ENCODE data around the gene FGF3. TPM values are rescaled to one million over a fixed set of nuclear protein-coding genes. Genes with fewer than 3 reads are reported as not detected.

Gene FGF3
- total and polyA plus RNA-seq, 9 of the 15 experiments (the other 6 are each of a cell fraction or from before 2014, with no cell fraction given), result not detected

DNA sequence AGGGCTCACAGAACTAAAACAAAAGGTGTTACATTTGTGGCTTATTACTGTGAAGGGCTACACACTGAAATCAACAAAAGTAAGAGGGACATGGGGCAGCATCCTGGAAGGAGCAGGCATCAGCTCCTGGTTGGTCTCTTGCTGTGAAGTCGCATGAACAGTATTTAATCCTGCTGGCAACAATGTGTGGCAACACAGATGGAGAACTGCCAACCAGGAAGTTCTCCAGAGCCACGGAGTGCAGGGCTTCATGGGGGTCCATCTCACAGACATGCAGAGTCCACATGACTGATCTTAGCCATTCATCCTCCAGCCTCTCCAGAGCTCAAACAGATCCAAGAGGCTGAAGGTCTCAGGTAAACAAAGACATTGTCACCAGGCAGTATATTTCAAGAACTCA, 32.8 kb upstream of the FGF3 start:
- intact Hi-C loops (cut with micrococcal nuclease) (no loop called here), in situ Hi-C loops (cut with MboI) (no loop called here)
- Histone ChIP-seq H3K36me3 (ENCODE audit: control insufficient read depth, insufficient read depth, low read length) (no peaks in the 10 kb centered on the region), H3K4me1 (replicated peaks in 1 of 2; ENCODE audit: control insufficient read depth in 2 of 2, insufficient read depth in 2 of 2, low read length in 2 of 2) (no peaks in the 10 kb centered on the region), H2AFZ (ENCODE audit: low read depth, low read length) (no peak overlapping the region), H3K9me3 (replicated peaks; ENCODE audit: control insufficient read depth, insufficient read depth, low read depth, low read length) (no peaks in the 10 kb centered on the region), H3K79me2 (ENCODE audit: control insufficient read depth, insufficient read depth, low read length) (no peaks in the 10 kb centered on the region), H3K9ac (ENCODE audit: insufficient read depth in 1 of 2, low read depth in 2 of 2, low read length in 2 of 2) (no peak overlapping the region), H3K4me3 (no peak overlapping the region), H3K27me3 (ENCODE audit: control insufficient read depth in 2 of 2, insufficient read depth in 2 of 2, low read length in 2 of 2) (peaks cover 0 to 7% of the 10 kb centered on the region in 2 experiments; a peak in 2 of 5 replicates), H3K9me1 (ENCODE audit: control insufficient read depth, insufficient read depth, low read length) (no peaks in the 10 kb centered on the region), H3K27ac (ENCODE audit: extremely low read depth, low read depth, low read length) (no peak overlapping the region), H3K4me2 (ENCODE audit: insufficient read depth, low read length) (no peak overlapping the region), H4K20me1 (replicated peaks; ENCODE audit: control insufficient read depth, insufficient read depth, low read length) (no peaks in the 10 kb centered on the region)
- CTCF ChIA-PET (ENCODE audit: low intra/inter-chr PET ratio), result no interaction called here
- FAIRE-seq (no peak), ATAC-seq (no peak), DNase-seq (ENCODE audit: extremely low read depth in 1 of 4, low spot score in 3 of 4) (no peak)
- 4% methylated on average over 2 of the region's 2 CpGs for WGBS (ENCODE audit: insufficient coverage, low coverage, missing lambda C conversion rate)
- no TSS peak for BruUV-seq (replicated peaks)
- POLR2A ChIA-PET, result no interaction called here
- TF ChIP-seq, protein P1, sequence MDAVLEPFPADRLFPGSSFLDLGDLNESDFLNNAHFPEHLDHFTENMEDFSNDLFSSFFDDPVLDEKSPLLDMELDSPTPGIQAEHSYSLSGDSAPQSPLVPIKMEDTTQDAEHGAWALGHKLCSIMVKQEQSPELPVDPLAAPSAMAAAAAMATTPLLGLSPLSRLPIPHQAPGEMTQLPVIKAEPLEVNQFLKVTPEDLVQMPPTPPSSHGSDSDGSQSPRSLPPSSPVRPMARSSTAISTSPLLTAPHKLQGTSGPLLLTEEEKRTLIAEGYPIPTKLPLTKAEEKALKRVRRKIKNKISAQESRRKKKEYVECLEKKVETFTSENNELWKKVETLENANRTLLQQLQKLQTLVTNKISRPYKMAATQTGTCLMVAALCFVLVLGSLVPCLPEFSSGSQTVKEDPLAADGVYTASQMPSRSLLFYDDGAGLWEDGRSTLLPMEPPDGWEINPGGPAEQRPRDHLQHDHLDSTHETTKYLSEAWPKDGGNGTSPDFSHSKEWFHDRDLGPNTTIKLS (IDR thresholded peaks at IDR 0.05; ENCODE audit: borderline replicate concordance, low read depth), result no peak
- TF ChIP-seq CC2D1A (IDR thresholded peaks at IDR 0.05), result no peak
- TF ChIP-seq ZNF384 (IDR thresholded peaks at IDR 0.05; ENCODE audit: low read depth, low read length), result no peak
- no peak for TF ChIP-seq TCF7L2 (IDR thresholded peaks at IDR 0.05; ENCODE audit: low read depth, low read length)
- TF ChIP-seq ZNF121 (CRISPR knock-in tag; conservative IDR thresholded peaks at IDR 0.05), result no peak
- TF ChIP-seq TEAD2 (tag; IDR thresholded peaks at IDR 0.05), result no peak
- TF ChIP-seq, protein P2, sequence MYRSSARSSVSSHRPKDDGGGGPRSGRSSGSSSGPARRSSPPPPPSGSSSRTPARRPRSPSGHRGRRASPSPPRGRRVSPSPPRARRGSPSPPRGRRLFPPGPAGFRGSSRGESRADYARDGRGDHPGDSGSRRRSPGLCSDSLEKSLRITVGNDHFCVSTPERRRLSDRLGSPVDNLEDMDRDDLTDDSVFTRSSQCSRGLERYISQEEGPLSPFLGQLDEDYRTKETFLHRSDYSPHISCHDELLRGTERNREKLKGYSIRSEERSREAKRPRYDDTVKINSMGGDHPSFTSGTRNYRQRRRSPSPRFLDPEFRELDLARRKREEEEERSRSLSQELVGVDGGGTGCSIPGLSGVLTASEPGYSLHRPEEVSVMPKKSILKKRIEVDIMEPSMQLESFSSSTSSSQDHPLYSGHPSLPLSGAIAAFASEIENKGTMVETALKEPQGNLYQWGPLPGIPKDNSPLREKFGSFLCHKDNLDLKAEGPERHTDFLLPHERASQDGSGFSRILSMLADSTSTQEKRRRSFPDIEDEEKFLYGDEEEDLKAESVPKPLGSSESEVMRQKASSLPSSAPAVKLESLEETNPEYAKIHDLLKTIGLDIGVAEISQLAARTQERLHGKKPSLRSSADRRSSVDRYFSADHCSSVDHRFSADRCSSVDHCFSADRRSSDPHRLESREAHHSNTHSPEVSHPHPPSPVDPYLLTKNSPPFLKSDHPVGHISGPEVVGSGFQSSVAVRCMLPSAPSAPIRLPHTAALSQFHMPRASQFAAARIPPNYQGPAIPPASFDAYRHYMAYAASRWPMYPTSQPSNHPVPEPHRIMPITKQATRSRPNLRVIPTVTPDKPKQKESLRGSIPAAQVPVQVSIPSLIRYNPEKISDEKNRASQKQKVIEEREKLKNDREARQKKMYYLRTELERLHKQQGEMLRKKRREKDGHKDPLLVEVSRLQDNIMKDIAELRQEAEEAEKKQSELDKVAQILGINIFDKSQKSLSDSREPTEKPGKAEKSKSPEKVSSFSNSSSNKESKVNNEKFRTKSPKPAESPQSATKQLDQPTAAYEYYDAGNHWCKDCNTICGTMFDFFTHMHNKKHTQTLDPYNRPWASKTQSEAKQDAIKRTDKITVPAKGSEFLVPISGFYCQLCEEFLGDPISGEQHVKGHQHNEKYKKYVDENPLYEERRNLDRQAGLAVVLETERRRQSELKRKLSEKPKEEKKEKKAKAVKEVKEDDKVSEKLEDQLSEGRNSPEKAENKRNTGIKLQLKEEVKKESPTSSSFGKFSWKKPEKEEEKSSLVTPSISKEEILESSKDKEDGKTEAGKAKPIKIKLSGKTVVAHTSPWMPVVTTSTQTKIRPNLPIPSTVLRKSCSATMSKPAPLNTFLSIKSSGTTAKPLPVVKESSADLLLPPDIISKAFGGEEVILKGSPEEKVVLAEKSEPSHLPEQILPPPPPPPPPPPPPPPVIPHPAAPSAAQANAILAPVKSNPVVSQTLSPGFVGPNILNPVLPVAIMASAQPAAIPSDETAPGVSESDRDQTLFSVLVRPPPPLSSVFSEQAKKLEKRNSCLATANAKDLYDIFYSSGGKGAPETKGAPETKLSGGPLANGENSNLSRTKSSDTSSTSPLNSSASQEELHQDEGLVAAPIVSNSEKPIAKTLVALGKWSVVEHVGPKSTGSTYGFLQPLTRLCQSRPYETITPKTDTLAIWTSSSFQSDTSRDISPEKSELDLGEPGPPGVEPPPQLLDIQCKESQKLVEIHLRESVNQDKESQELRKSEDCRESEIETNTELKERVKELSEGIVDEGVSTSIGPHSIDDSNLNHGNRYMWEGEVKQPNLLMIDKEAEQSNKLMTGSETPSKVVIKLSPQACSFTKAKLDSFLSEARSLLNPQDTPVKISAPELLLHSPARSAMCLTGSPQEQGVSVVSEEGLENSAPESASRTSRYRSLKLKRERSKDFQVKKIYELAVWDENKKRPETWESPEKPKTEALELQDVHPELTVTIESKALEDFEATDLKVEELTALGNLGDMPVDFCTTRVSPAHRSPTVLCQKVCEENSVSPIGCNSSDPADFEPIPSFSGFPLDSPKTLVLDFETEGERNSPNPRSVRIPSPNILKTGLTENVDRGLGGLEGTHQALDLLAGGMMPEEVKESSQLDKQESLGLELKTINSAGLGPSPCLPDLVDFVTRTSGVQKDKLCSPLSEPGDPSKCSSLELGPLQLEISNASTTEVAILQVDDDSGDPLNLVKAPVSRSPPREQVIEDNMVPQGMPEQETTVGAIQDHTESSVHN (IDR thresholded peaks at IDR 0.05; ENCODE audit: borderline replicate concordance in 1 of 2, low read depth in 1 of 2), result no peak
- no peak for TF ChIP-seq ZNF133 (CRISPR knock-in tag; IDR thresholded peaks at IDR 0.05)
- TF ChIP-seq ARID1B (IDR thresholded peaks at IDR 0.05), result no peak
- TF ChIP-seq, protein P3, sequence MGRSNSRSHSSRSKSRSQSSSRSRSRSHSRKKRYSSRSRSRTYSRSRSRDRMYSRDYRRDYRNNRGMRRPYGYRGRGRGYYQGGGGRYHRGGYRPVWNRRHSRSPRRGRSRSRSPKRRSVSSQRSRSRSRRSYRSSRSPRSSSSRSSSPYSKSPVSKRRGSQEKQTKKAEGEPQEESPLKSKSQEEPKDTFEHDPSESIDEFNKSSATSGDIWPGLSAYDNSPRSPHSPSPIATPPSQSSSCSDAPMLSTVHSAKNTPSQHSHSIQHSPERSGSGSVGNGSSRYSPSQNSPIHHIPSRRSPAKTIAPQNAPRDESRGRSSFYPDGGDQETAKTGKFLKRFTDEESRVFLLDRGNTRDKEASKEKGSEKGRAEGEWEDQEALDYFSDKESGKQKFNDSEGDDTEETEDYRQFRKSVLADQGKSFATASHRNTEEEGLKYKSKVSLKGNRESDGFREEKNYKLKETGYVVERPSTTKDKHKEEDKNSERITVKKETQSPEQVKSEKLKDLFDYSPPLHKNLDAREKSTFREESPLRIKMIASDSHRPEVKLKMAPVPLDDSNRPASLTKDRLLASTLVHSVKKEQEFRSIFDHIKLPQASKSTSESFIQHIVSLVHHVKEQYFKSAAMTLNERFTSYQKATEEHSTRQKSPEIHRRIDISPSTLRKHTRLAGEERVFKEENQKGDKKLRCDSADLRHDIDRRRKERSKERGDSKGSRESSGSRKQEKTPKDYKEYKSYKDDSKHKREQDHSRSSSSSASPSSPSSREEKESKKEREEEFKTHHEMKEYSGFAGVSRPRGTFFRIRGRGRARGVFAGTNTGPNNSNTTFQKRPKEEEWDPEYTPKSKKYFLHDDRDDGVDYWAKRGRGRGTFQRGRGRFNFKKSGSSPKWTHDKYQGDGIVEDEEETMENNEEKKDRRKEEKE (IDR thresholded peaks at IDR 0.05; ENCODE audit: borderline replicate concordance in 1 of 2, control insufficient read depth in 1 of 2, low read depth in 2 of 2, low read length in 1 of 2), result no peak

Measured in K562 (cell line).